Adrenal gland (tissue), 5 donors: Measurements from ENCODE around the gene HSD11B2.

Source experiments
- POLR2A ChIP-seq, 2 donors: fragments of 450-650 bp; IDR thresholded peaks; one replicate each; pipeline ENCODE4 v1.6.1; 2017; ENCODE audit warnings: antibody characterized with exemption in 2 of 2, mild to moderate bottlenecking in 2 of 2, moderate library complexity in 1 of 2
- TF ChIP-seq, protein P1 (sequence below), 6 experiments: fragments of 450-650 bp in 4 of 6; fragments of 200-600 bp in 2 of 6; sonication (generic) in 1 of 6; IDR thresholded peaks; 1 replicate in 5 of 6; 2 replicates in 1 of 6; pipeline versions ENCODE4 v1.5.1 to v1.8.0; 2016 to 2021; ENCODE audit warnings: antibody characterized with exemption in 6 of 6, mild to moderate bottlenecking in 2 of 6, moderate library complexity in 1 of 6
- donor health status: DM: no; HTN: no; CAD: no.

DNA sequence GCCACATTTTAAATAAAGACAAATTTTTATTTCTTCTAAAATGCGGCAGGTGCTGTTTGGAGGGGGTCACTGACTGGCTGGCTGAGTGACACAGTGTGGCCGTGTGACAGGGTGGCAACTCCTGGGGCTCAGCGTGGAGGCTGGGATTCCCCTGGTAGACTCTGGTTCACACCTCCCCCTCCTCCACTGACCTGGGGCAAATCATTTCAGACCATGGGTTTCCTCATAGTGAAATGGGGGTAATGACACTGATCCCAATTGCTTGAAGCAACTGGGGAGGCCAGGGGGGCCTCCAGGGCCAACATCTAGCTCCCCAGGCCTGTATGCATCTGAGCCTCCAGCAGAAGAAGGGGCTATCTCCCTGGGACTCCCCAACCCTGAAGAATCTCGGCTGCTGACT lies 6.6 kb downstream of the HSD11B2 start:
- TF ChIP-seq, protein P1, sequence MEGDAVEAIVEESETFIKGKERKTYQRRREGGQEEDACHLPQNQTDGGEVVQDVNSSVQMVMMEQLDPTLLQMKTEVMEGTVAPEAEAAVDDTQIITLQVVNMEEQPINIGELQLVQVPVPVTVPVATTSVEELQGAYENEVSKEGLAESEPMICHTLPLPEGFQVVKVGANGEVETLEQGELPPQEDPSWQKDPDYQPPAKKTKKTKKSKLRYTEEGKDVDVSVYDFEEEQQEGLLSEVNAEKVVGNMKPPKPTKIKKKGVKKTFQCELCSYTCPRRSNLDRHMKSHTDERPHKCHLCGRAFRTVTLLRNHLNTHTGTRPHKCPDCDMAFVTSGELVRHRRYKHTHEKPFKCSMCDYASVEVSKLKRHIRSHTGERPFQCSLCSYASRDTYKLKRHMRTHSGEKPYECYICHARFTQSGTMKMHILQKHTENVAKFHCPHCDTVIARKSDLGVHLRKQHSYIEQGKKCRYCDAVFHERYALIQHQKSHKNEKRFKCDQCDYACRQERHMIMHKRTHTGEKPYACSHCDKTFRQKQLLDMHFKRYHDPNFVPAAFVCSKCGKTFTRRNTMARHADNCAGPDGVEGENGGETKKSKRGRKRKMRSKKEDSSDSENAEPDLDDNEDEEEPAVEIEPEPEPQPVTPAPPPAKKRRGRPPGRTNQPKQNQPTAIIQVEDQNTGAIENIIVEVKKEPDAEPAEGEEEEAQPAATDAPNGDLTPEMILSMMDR (IDR thresholded peaks at IDR 0.05), result no peak
- TF ChIP-seq POLR2A (IDR thresholded peaks at IDR 0.05), result no peak
